ENCODE data around the gene SHKBP1.
"Not testable (repeated sequence)": the region's sequence is repeated elsewhere in the genome, so short reads cannot be mapped to it uniquely, and the experiment has no call there.

SHKBP1 gene

GRCh38 chr19:40616178-40616577 is 39.5 kb downstream of the SHKBP1 start:
- DNase-seq: no peak

- DNase-seq: no peak
Measured at GRCh38 chr19:40616941-40617340, 40.3 kb downstream of the SHKBP1 start.

- DNase-seq: no peak
Measured at GRCh38 chr19:40617961-40618360, 41.3 kb downstream of the SHKBP1 start.

- no peak for DNase-seq
Measured at GRCh38 chr19:40619333-40620160, 42.9 kb downstream of the SHKBP1 start.

GRCh38 chr19:40620161-40620485 is 43.5 kb downstream of the SHKBP1 start:
- no peak for DNase-seq

GRCh38 chr19:40621283-40621682 is 44.6 kb downstream of the SHKBP1 start:
- DNase-seq: no peak

- DNase-seq: no peak
Measured at GRCh38 chr19:40621966-40622772, 45.5 kb downstream of the SHKBP1 start.

- DNase-seq: no peak
Measured at GRCh38 chr19:40622773-40623075, 46.1 kb downstream of the SHKBP1 start.

- peak in 1 of 2 experiments; percentile 48 for DNase-seq
Measured at GRCh38 chr19:40623403-40624251, 47.0 kb downstream of the SHKBP1 start.

GRCh38 chr19:40624369-40625153 is 47.9 kb downstream of the SHKBP1 start:
- not testable (repeated sequence) for DNase-seq

- DNase-seq: no peak
Measured at GRCh38 chr19:40625406-40626120, 48.9 kb downstream of the SHKBP1 start.

GRCh38 chr19:40626918-40627317 is 50.2 kb downstream of the SHKBP1 start:
- no peak for DNase-seq

- no peak for DNase-seq
Measured at GRCh38 chr19:40627486-40628279, 51.0 kb downstream of the SHKBP1 start.

GRCh38 chr19:40629346-40629745 is 52.7 kb downstream of the SHKBP1 start:
- DNase-seq: no peak

- no peak for DNase-seq
Measured at GRCh38 chr19:40630571-40631160, 54.0 kb downstream of the SHKBP1 start.

GRCh38 chr19:40632311-40633036 is 55.8 kb downstream of the SHKBP1 start:
- DNase-seq: no peak

- no peak for DNase-seq
Measured at GRCh38 chr19:40633207-40633606, 56.5 kb downstream of the SHKBP1 start.

GRCh38 chr19:40638327-40638726 is 61.7 kb downstream of the SHKBP1 start:
- no peak for DNase-seq

GRCh38 chr19:40639638-40639982 is 62.9 kb downstream of the SHKBP1 start:
- DNase-seq: no peak

- no peak for DNase-seq
Measured at GRCh38 chr19:40640744-40641143, 64.1 kb downstream of the SHKBP1 start.

Measured in NCI-H446 (cell line).